CD4-positive, CD25-positive, alpha-beta regulatory T cell (primary cell): ENCODE data around the gene PATJ. TPM values are rescaled to one million over a fixed set of nuclear protein-coding genes. Genes with fewer than 3 reads are reported as not detected.
"Not testable (repeated sequence)": the region's sequence is repeated elsewhere in the genome, so short reads cannot be mapped to it uniquely, and the experiment has no call there.

Experiments
- ATAC-seq, 2 donors: fragments of 150-1000 bp; cut with Tn5 transposase; one replicate each; pipeline ENCODE4 v1.10.0; 2021; ENCODE audit warnings: low read depth in 2 of 2, moderate number of reproducible peaks in 2 of 2, moderate library complexity in 1 of 2
- DNase-seq, 3 donors: peaks; one replicate each; pipeline versions ENCODE4 v3.0.0 to v3.0.0-alpha.2; 2012 to 2022; ENCODE audit warnings: mixed read lengths in 1 of 3
- H3K27ac ChIP-seq: one replicate; pipeline ENCODE4 v1.7.0; 2013; ENCODE audit warnings: mild to moderate bottlenecking, low read length; ENCODE audit not compliant: insufficient read depth, poor library complexity, severe bottlenecking
- H3K27me3 ChIP-seq: one replicate; pipeline ENCODE4 v1.7.0; 2013; ENCODE audit warnings: low read length; ENCODE audit not compliant: control insufficient read depth, insufficient read depth
- H3K36me3 ChIP-seq: one replicate; pipeline ENCODE4 v1.7.0; 2013; ENCODE audit warnings: mild to moderate bottlenecking, low read length, moderate library complexity; ENCODE audit not compliant: control insufficient read depth, insufficient read depth
- H3K4me1 ChIP-seq: 2 replicates; pipeline ENCODE4 v1.7.0; 2013; ENCODE audit warnings: mild to moderate bottlenecking, low read length; ENCODE audit not compliant: insufficient read depth, control insufficient read depth, poor library complexity, severe bottlenecking
- H3K4me3 ChIP-seq: one replicate; pipeline ENCODE4 v1.7.0; 2013; ENCODE audit warnings: low read depth, mild to moderate bottlenecking, low read length, moderate library complexity
- H3K9me3 ChIP-seq, 2 experiments: 1 replicate in 1 of 2; 2 replicates in 1 of 2; pipeline ENCODE4 v1.7.0; 2013; ENCODE audit warnings: low read length in 2 of 2, mild to moderate bottlenecking in 1 of 2, moderate library complexity in 1 of 2; ENCODE audit not compliant: control insufficient read depth in 2 of 2
- H3K27ac Mint-ChIP-seq, 3 donors: one replicate each; pipeline ENCODE4 v1.8.0; 2020 to 2022; ENCODE audit warnings: mild to moderate bottlenecking in 3 of 3, mixed read lengths in 3 of 3, moderate library complexity in 2 of 3
- H3K27me3 Mint-ChIP-seq: one replicate; pipeline ENCODE4 v1.8.0; 2022; ENCODE audit warnings: mild to moderate bottlenecking, mixed read lengths
- H3K36me3 Mint-ChIP-seq: one replicate; pipeline ENCODE4 v1.8.0; 2020; ENCODE audit warnings: mixed read lengths
- H3K4me1 Mint-ChIP-seq, 4 donors: one replicate each; pipeline ENCODE4 v1.8.0; 2020 to 2022; ENCODE audit warnings: mixed read lengths in 4 of 4, mild to moderate bottlenecking in 1 of 4
- H3K4me3 Mint-ChIP-seq, 4 donors: one replicate each; pipeline ENCODE4 v1.8.0; 2020 to 2022; ENCODE audit warnings: mild to moderate bottlenecking in 4 of 4, mixed read lengths in 4 of 4, moderate library complexity in 3 of 4
- H3K9me3 Mint-ChIP-seq, 7 donors: one replicate each; pipeline ENCODE4 v1.8.0; 2020 to 2022; ENCODE audit warnings: mixed read lengths in 7 of 7, mild to moderate bottlenecking in 3 of 7, moderate library complexity in 2 of 7
- polyA plus RNA-seq, 4 donors: library from polyadenylated mRNA; unstranded; fragments of 300-500 nt; fragmentation: Illumina TruSeq; gene quantifications; one replicate each; pipeline ENCODE4 v1.2.3, GENCODE V29; 2021
- total RNA-seq: library from RNA; stranded (reverse); gene quantifications from one replicate; pipeline ENCODE4 v1.2.3, GENCODE V29; 2022

PATJ gene
- total RNA-seq: 49.2 TPM
- polyA plus RNA-seq: 10 to 100 TPM in 3 of 4 donors, 1 to 10 TPM in 1; 8.6 to 19.3 (median 15.5) TPM

GRCh38 chr1:61741711-61742619 is at the start of gene PATJ:
Gene PATJ (plus strand): TSS chr1:61742480. CDS start chr1:61762893, 20,413 bp downstream.
- ATAC-seq: peak; percentile 88 to 95
- Histone ChIP-seq H3K4me3 (peak within 1 kb of the TSS; percentile 88), H3K27me3 (no peaks in the 10 kb centered on the region), H3K36me3 (no peaks in the 10 kb centered on the region), H3K9me3 (no peaks in the 10 kb centered on the region), H3K4me1 (peaks cover 18% of the 10 kb centered on the region), H3K27ac (peak within 1 kb of the TSS; percentile 76)
- H3K4me1 Mint-ChIP-seq: peaks cover 14 to 32% (median 27%) of the 10 kb centered on the region in 4 donors
- peak; percentile 64 to 74 (median 65) for DNase-seq
- H3K4me3 Mint-ChIP-seq: peak within 1 kb of the TSS; percentile 94 to 97 (median 96)
- H3K27me3 Mint-ChIP-seq: no peaks in the 10 kb centered on the region
- H3K9me3 Mint-ChIP-seq: no peaks in the 10 kb centered on the region
- no peaks in the 10 kb centered on the region for H3K36me3 Mint-ChIP-seq
- peak within 1 kb of the TSS; percentile 88 to 97 (median 94) for H3K27ac Mint-ChIP-seq

- peaks cover 62% of the 10 kb centered on the region for H3K36me3 ChIP-seq
- Mint-ChIP-seq H3K36me3 (peaks cover 55% of the 10 kb centered on the region), H3K4me1 (peaks cover 0 to 13% (median 1%) of the 10 kb centered on the region in 4 donors), H3K4me3 (no peak overlapping the region), H3K27me3 (no peaks in the 10 kb centered on the region), H3K27ac (peak overlapping the region in 1 of 3 donors; percentile 33), H3K9me3 (no peaks in the 10 kb centered on the region)
- DNase-seq: no peak
- H3K9me3 ChIP-seq: no peaks in the 10 kb centered on the region
- no peak for ATAC-seq
- no peaks in the 10 kb centered on the region for H3K4me1 ChIP-seq
- no peaks in the 10 kb centered on the region for H3K27me3 ChIP-seq
- H3K27ac ChIP-seq: no peak overlapping the region
- no peak overlapping the region for H3K4me3 ChIP-seq
Measured at GRCh38 chr1:61699911-61700851, 42.1 kb upstream of the PATJ start.

GRCh38 chr1:61708953-61709907 is 33.0 kb upstream of the PATJ start:
- no peaks in the 10 kb centered on the region for H3K27me3 ChIP-seq
- Mint-ChIP-seq H3K4me1 (peaks cover 4 to 13% (median 8%) of the 10 kb centered on the region in 4 donors), H3K27ac (peak overlapping the region in 1 of 3 donors; percentile 43), H3K9me3 (no peaks in the 10 kb centered on the region), H3K27me3 (no peaks in the 10 kb centered on the region), H3K4me3 (no peak overlapping the region), H3K36me3 (peaks cover 16% of the 10 kb centered on the region)
- peaks cover 57% of the 10 kb centered on the region for H3K36me3 ChIP-seq
- H3K27ac ChIP-seq: no peak overlapping the region
- no peak overlapping the region for H3K4me3 ChIP-seq
- ATAC-seq (no peak), DNase-seq (no peak)
- no peaks in the 10 kb centered on the region for H3K4me1 ChIP-seq
- no peaks in the 10 kb centered on the region for H3K9me3 ChIP-seq

- H3K4me1 ChIP-seq: no peaks in the 10 kb centered on the region
- H3K36me3 Mint-ChIP-seq: peaks cover 17% of the 10 kb centered on the region
- peaks cover 4 to 16% (median 11%) of the 10 kb centered on the region in 4 donors for H3K4me1 Mint-ChIP-seq
- no peaks in the 10 kb centered on the region for H3K27me3 ChIP-seq
- no peak overlapping the region for H3K4me3 ChIP-seq
- no peaks in the 10 kb centered on the region for H3K27me3 Mint-ChIP-seq
- H3K9me3 ChIP-seq: no peaks in the 10 kb centered on the region
- H3K27ac Mint-ChIP-seq: peak overlapping the region in 1 of 3 donors; percentile 43
- DNase-seq (no peak), ATAC-seq (no peak)
- no peak overlapping the region for H3K4me3 Mint-ChIP-seq
- H3K9me3 Mint-ChIP-seq: no peaks in the 10 kb centered on the region
- H3K36me3 ChIP-seq: peaks cover 51% of the 10 kb centered on the region
- no peak overlapping the region for H3K27ac ChIP-seq
Measured at GRCh38 chr1:61709908-61710289, 32.4 kb upstream of the PATJ start.

GRCh38 chr1:61711257-61711656 is 31.0 kb upstream of the PATJ start:
- H3K27me3 Mint-ChIP-seq, H3K27ac Mint-ChIP-seq, H3K4me3 Mint-ChIP-seq, DNase-seq, H3K9me3 Mint-ChIP-seq, H3K4me3 ChIP-seq, ATAC-seq, H3K9me3 ChIP-seq, H3K27ac ChIP-seq, H3K27me3 ChIP-seq, H3K4me1 ChIP-seq: not testable (repeated sequence)
- H3K36me3 Mint-ChIP-seq: peaks cover 11% of the 10 kb centered on the region
- peaks cover 40% of the 10 kb centered on the region for H3K36me3 ChIP-seq
- H3K4me1 Mint-ChIP-seq: peaks cover 0 to 17% (median 15%) of the 10 kb centered on the region in 4 donors

- H3K4me1 Mint-ChIP-seq: peaks cover 0 to 20% (median 16%) of the 10 kb centered on the region in 4 donors
- Histone ChIP-seq H3K9me3 (no peaks in the 10 kb centered on the region), H3K4me3 (no peak overlapping the region), H3K36me3 (peaks cover 33% of the 10 kb centered on the region), H3K27me3 (no peaks in the 10 kb centered on the region), H3K27ac (no peak overlapping the region), H3K4me1 (no peaks in the 10 kb centered on the region)
- ATAC-seq: no peak
- peaks cover 11% of the 10 kb centered on the region for H3K36me3 Mint-ChIP-seq
- peak overlapping the region in 1 of 3 donors; percentile 56 for H3K27ac Mint-ChIP-seq
- H3K9me3 Mint-ChIP-seq: no peaks in the 10 kb centered on the region
- H3K4me3 Mint-ChIP-seq: no peak overlapping the region
- DNase-seq: no peak
- no peaks in the 10 kb centered on the region for H3K27me3 Mint-ChIP-seq
Measured at GRCh38 chr1:61711969-61712368, 30.3 kb upstream of the PATJ start.
